Measurements from ENCODE around the gene NDST1. TPM values are rescaled to one million over a fixed set of nuclear protein-coding genes. Genes with fewer than 3 reads are reported as not detected.

NDST1 gene
- total and polyA plus RNA-seq, 2 of the 8 experiments (the other 6 are each of a cell fraction or from before 2014, with no cell fraction given), result 27.0 to 72.0 TPM

DNA sequence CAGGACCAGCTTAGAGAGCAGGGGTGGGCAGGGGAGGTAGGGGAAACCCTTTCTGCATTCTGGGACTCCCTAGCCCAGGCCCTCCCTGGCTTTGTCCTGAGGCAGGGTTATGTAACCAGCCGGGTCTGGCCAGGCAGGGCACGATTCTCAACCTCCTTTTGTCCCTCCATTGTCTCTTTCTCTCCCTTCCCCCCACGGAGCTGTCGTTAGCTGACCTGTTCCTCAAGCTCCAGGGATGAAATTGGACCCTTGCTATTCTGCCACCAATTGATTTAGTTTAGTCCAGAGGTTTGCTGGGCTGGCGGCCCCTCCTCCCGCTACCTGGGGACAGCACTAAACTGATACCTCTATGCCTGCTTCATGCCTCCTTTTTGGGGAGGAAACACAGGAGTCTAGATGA, 9.4 kb upstream of the NDST1 start:
- Histone ChIP-seq H4K8ac (ENCODE audit: extremely low read depth, insufficient read depth, low read length) (no peak overlapping the region), H3K4ac (replicated peaks; ENCODE audit: insufficient read length, low read depth, low read length) (no peak overlapping the region), H3K36me3 (ENCODE audit: control insufficient read depth in 2 of 4, insufficient read depth in 4 of 4, low read length in 3 of 4) (no peaks in the 10 kb centered on the region), H3K79me2 (ENCODE audit: control insufficient read depth in 1 of 2, insufficient read depth in 2 of 2, low read length in 2 of 2) (peaks cover 13 to 85% of the 10 kb centered on the region in 2 experiments; a peak in 3 of 4 replicates), H2AK5ac (ENCODE audit: low read depth, low read length) (peak overlapping the region; percentile 45; the same call in 1 of the 2 replicates), H3K27me3 (replicated peaks in 1 of 4; ENCODE audit: control insufficient read depth in 3 of 4, extremely low read depth in 1 of 4, insufficient read depth in 3 of 4, low read length in 3 of 4) (no peaks in the 10 kb centered on the region), H4K20me1 (replicated peaks in 1 of 2; ENCODE audit: control insufficient read depth in 1 of 2, insufficient read depth in 2 of 2, low read length in 2 of 2) (peaks cover 3 to 14% of the 10 kb centered on the region in 2 experiments), H3K4me2 (ENCODE audit: insufficient read depth in 1 of 2, low read depth in 2 of 2, low read length in 2 of 2) (peak overlapping the region; percentile 51 to 65), H2BK12ac (ENCODE audit: low read depth, low read length) (peak overlapping the region; percentile 95; the same call in 1 of the 2 replicates), H2AFZ (ENCODE audit: low read length) (no peak overlapping the region), H2BK5ac (ENCODE audit: low read depth, low read length) (peak overlapping the region; percentile 71), H4K5ac (ENCODE audit: insufficient read length, low read depth, low read length) (peak overlapping the region; percentile 18), H3K4me3 (ENCODE audit: extremely low read depth in 1 of 4, insufficient read depth in 2 of 4, low read depth in 3 of 4, low read length in 4 of 4) (peak overlapping the region in 1 of 4 experiments; percentile 24; a peak in 3 of 8 replicates), H3K79me1 (ENCODE audit: low read depth, low read length) (peaks cover 25% of the 10 kb centered on the region), H4K91ac (replicated peaks; ENCODE audit: insufficient read length, low read length) (no peak overlapping the region), H2BK120ac (replicated peaks; ENCODE audit: low read depth, low read length) (no peak overlapping the region), H3K4me1 (replicated peaks in 1 of 4; ENCODE audit: control insufficient read depth in 3 of 4, insufficient read depth in 4 of 4, low read length in 3 of 4) (peaks cover 21 to 28% (median 24%) of the 10 kb centered on the region in 4 experiments), H3K18ac (ENCODE audit: extremely low read depth, low read length) (peak overlapping the region; percentile 93), H3K9me3 (ENCODE audit: insufficient read depth in 2 of 2, low read depth in 1 of 2, low read length in 1 of 2) (no peaks in the 10 kb centered on the region), H3K23ac (ENCODE audit: insufficient read length) (no peak overlapping the region), H3K9ac (replicated peaks in 1 of 4; ENCODE audit: extremely low read depth in 1 of 4, low read depth in 3 of 4, low read length in 3 of 4) (peak overlapping the region in 3 of 4 experiments; percentile 8 to 37 (median 20); a peak in 1 of 7 replicates), H3K56ac (replicated peaks; ENCODE audit: insufficient read length, low read depth, low read length) (no peak overlapping the region), H2BK20ac (ENCODE audit: low read length) (peak overlapping the region; percentile 82; the same call in 1 of the 2 replicates), H3K23me2 (ENCODE audit: low read depth, low read length) (no peaks in the 10 kb centered on the region; the same call in 1 of the 2 replicates), H2BK15ac (ENCODE audit: low read length) (0 out of 2 replicates have a peak overlapping the region, but pooled peaks have one; percentile 18), H3K14ac (ENCODE audit: insufficient read length) (no peak overlapping the region), H3K27ac (ENCODE audit: low read depth, low read length) (peak overlapping the region; percentile 25; the same call in 1 of the 2 replicates)
- 30% methylated on average over 6 of the region's 6 CpGs; no CpG with 5 or more reads in 1 of the 2 experiments for WGBS, 2 experiments (ENCODE audit: extremely low coverage in 1 of 2, insufficient coverage in 1 of 2, insufficient read length in 1 of 2, insufficient replicate concordance in 2 of 2, low coverage in 1 of 2, low lambda C conversion rate in 2 of 2, missing lambda C conversion rate in 1 of 2)
- FAIRE-seq (peak; percentile 73), DNase-seq (ENCODE audit: low read depth in 1 of 2, low spot score in 2 of 2) (peak; percentile 47 to 70)
- POLR2A ChIA-PET (ENCODE audit: partially characterized antibody), result interaction anchor here (1.0 to 9.3 kb wide), 14 partner anchors 8 to 107 kb away, joined by 3 to 122 read pairs (median 7); partner anchors contain the start of genes NDST1 and RPS14
- CTCF ChIA-PET (ENCODE audit: partially characterized antibody), result interaction anchor here (0.8 to 32.0 kb wide), 9 partner anchors 6 to 63 kb away, joined by 3 to 571 read pairs (median 6); partner anchors contain the start of gene NDST1
- peak; percentile 14 for TF ChIP-seq NANOG (IDR thresholded peaks at IDR 0.05; ENCODE audit: insufficient read depth, low read depth, low read length, poor library complexity, severe bottlenecking)
- 0 out of 2 replicates have a peak, but pooled peaks have one; percentile 4 for TF ChIP-seq SIX5 (IDR thresholded peaks at IDR 0.05; ENCODE audit: low read depth, low read length)
- no peak for TF ChIP-seq POLR2A (IDR thresholded peaks at IDR 0.05; ENCODE audit: control extremely low read depth in 1 of 2, low read depth in 2 of 2, low read length in 2 of 2)
- TF ChIP-seq EGR1 (IDR thresholded peaks at IDR 0.05; ENCODE audit: borderline replicate concordance, low read depth, low read length), result no peak
- TF ChIP-seq, protein P1, sequence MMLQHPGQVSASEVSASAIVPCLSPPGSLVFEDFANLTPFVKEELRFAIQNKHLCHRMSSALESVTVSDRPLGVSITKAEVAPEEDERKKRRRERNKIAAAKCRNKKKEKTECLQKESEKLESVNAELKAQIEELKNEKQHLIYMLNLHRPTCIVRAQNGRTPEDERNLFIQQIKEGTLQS (IDR thresholded peaks at IDR 0.05; ENCODE audit: insufficient read depth, low read depth, low read length), result no peak
- TF ChIP-seq TAF1 (IDR thresholded peaks at IDR 0.05; ENCODE audit: low read depth, low read length), result no peak
- TF ChIP-seq CEBPB (IDR thresholded peaks at IDR 0.05; ENCODE audit: low read depth, low read length), result 0 out of 2 replicates have a peak, but pooled peaks have one; percentile 2
- TF ChIP-seq, protein P2, sequence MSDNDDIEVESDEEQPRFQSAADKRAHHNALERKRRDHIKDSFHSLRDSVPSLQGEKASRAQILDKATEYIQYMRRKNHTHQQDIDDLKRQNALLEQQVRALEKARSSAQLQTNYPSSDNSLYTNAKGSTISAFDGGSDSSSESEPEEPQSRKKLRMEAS (IDR thresholded peaks at IDR 0.05), result peak; percentile 34; the same call in 1 of the 2 replicates
- peak in 1 of 2 experiments; percentile 49; a peak in 1 of 3 replicates for TF ChIP-seq EP300 (IDR thresholded peaks at IDR 0.05; ENCODE audit: borderline replicate concordance in 1 of 2, low read depth in 2 of 2, low read length in 2 of 2)
- TF ChIP-seq ASH2L (IDR thresholded peaks at IDR 0.05; ENCODE audit: low read length), result peak; percentile 69
- peak; percentile 76 for TF ChIP-seq SP1 (IDR thresholded peaks at IDR 0.05; ENCODE audit: low read depth, low read length)
- no peak for TF ChIP-seq SIRT6 (IDR thresholded peaks at IDR 0.05; ENCODE audit: low read length)
